PC-3 (cell line): ENCODE results near the gene TPRN.

Source experiments
- CTCF ChIP-seq: fragments of 300-600 bp; sonication (generic); conservative IDR thresholded peaks from 2 replicates; pipeline ENCODE4 v1.5.1; 2017; ENCODE audit warnings: antibody characterized with exemption, low read depth, mild to moderate bottlenecking, low read length
- EZH2 ChIP-seq: fragments of 300-600 bp; sonication (generic); IDR thresholded peaks from one replicate; pipeline ENCODE4 v1.6.1; 2017; ENCODE audit warnings: antibody characterized with exemption, mild to moderate bottlenecking, low read length; ENCODE audit not compliant: unreplicated experiment
- EZH2phosphoT487 ChIP-seq: fragments of 300-600 bp; sonication (generic); IDR thresholded peaks from 2 replicates; pipeline ENCODE4 v1.6.1; 2018; ENCODE audit warnings: mild to moderate bottlenecking, antibody characterized with exemption, low read length, borderline replicate concordance

- no peak for TF ChIP-seq CTCF
- TF ChIP-seq EZH2phosphoT487 = no peak
- no peak for TF ChIP-seq EZH2
Measured at GRCh38 chr9:137152844-137153405, 47.6 kb downstream of the TPRN start.
